DMS153 (cell line): Measurements from ENCODE around the gene PCDHGB2.
"Not testable (repeated sequence)": the region's sequence is repeated elsewhere in the genome, so short reads cannot be mapped to it uniquely, and the experiment has no call there.

Experiments
- DNase-seq: peaks from one replicate; lab custom pipeline; 2025; lab: John Stamatoyannopoulos, UW

PCDHGB2 gene

GRCh38 chr5:141384471-141385267 lies 24.9 kb downstream of the PCDHGB2 start:
- no peak for DNase-seq

GRCh38 chr5:141387557-141388311 lies 27.9 kb downstream of the PCDHGB2 start, which contains the start of gene PCDHGB4:
TSS of gene PCDHGB4 (plus strand) at chr5:141387698. CDS start at chr5:141387885, 187 bp downstream.
- not testable (repeated sequence) for DNase-seq

GRCh38 chr5:141388661-141389060 lies 28.9 kb downstream of the PCDHGB2 start:
- DNase-seq = no peak

- no peak for DNase-seq
Measured at GRCh38 chr5:141389153-141390042, 29.6 kb downstream of the PCDHGB2 start.

- no peak for DNase-seq
Measured at GRCh38 chr5:141392429-141393198, 32.8 kb downstream of the PCDHGB2 start, which contains the start of gene PCDHGA8. TSS of gene PCDHGA8 (plus strand) at chr5:141392633. CDS start at chr5:141392814, 181 bp downstream.

- no peak for DNase-seq
Measured at GRCh38 chr5:141393267-141393666, 33.5 kb downstream of the PCDHGB2 start.

- DNase-seq = not testable (repeated sequence)
Measured at GRCh38 chr5:141394401-141395187, 34.8 kb downstream of the PCDHGB2 start.

- not testable (repeated sequence) for DNase-seq
Measured at GRCh38 chr5:141397756-141398551, 38.2 kb downstream of the PCDHGB2 start, which contains the start of gene PCDHGB5. TSS of gene PCDHGB5 (plus strand) at chr5:141397947. CDS start at chr5:141398128, 181 bp downstream.

- DNase-seq = no peak
Measured at GRCh38 chr5:141398608-141399007, 38.8 kb downstream of the PCDHGB2 start.

- DNase-seq = no peak
Measured at GRCh38 chr5:141399555-141400258, 39.9 kb downstream of the PCDHGB2 start.

- DNase-seq = no peak
Measured at GRCh38 chr5:141402553-141403243, 42.9 kb downstream of the PCDHGB2 start, which contains the start of gene PCDHGA9. TSS of gene PCDHGA9 (plus strand) at chr5:141402778. CDS start at chr5:141402953, 175 bp downstream.

- no peak for DNase-seq
Measured at GRCh38 chr5:141403387-141403786, 43.6 kb downstream of the PCDHGB2 start.

- DNase-seq = not testable (repeated sequence)
Measured at GRCh38 chr5:141407790-141408505, 48.2 kb downstream of the PCDHGB2 start, which contains the start of gene PCDHGB6. TSS of gene PCDHGB6 (plus strand) at chr5:141408021. CDS start at chr5:141408203, 182 bp downstream.

GRCh38 chr5:141409598-141410306 lies 50.0 kb downstream of the PCDHGB2 start:
- no peak for DNase-seq

GRCh38 chr5:141411575-141411974 lies 51.8 kb downstream of the PCDHGB2 start:
- DNase-seq = no peak
